Embryonic facial prominence (tissue), 1 donor: Measurements from ENCODE around the gene ADTRP.
"Not testable (repeated sequence)": the region's sequence is repeated elsewhere in the genome, so short reads cannot be mapped to it uniquely, and the experiment has no call there.

ENCODE experiments used
- DNase-seq: peaks from one replicate; pipeline ENCODE4 v3.0.0-alpha.2; 2016; ENCODE audit errors: extremely low spot score

Gene ADTRP

GRCh38 chr6:11803591-11803971 is 25.0 kb upstream of the ADTRP start:
- DNase-seq: no peak

- no peak for DNase-seq
These were observed 24.4 kb upstream of the ADTRP start for GRCh38 chr6:11802886-11803590.

- not testable (repeated sequence) for DNase-seq
These were observed 21.9 kb upstream of the ADTRP start for GRCh38 chr6:11800531-11800930.

GRCh38 chr6:11798538-11798937 is 19.9 kb upstream of the ADTRP start:
- DNase-seq: no peak

- DNase-seq: no peak
These were observed 19.5 kb upstream of the ADTRP start for GRCh38 chr6:11798096-11798495.

GRCh38 chr6:11796829-11797228 is 18.2 kb upstream of the ADTRP start:
- DNase-seq: no peak

GRCh38 chr6:11795403-11795802 is 16.8 kb upstream of the ADTRP start:
- no peak for DNase-seq

- DNase-seq: no peak
These were observed 14.7 kb upstream of the ADTRP start for GRCh38 chr6:11793277-11793676.

GRCh38 chr6:11791354-11792107 is 12.9 kb upstream of the ADTRP start:
- DNase-seq: no peak

- DNase-seq: no peak
These were observed 11.1 kb upstream of the ADTRP start for GRCh38 chr6:11789744-11790143.

GRCh38 chr6:11788043-11788442 is 9.4 kb upstream of the ADTRP start:
- no peak for DNase-seq

- no peak for DNase-seq
These were observed 7.4 kb upstream of the ADTRP start for GRCh38 chr6:11785774-11786579.

- no peak for DNase-seq
These were observed 6.8 kb upstream of the ADTRP start for GRCh38 chr6:11785415-11785773.

GRCh38 chr6:11784341-11784740 is 5.7 kb upstream of the ADTRP start:
- no peak for DNase-seq

- no peak for DNase-seq
These were observed 5.0 kb upstream of the ADTRP start for GRCh38 chr6:11783524-11784064.

- DNase-seq: no peak
These were observed 3.9 kb upstream of the ADTRP start for GRCh38 chr6:11782524-11782923.

GRCh38 chr6:11780097-11780428 is 1.5 kb upstream of the ADTRP start:
- DNase-seq: no peak

GRCh38 chr6:11779329-11780096 is 910 bp upstream of the ADTRP start:
- no peak for DNase-seq

- DNase-seq: no peak
These were observed 567 bp downstream of the ADTRP start for GRCh38 chr6:11778036-11778435.

- DNase-seq: no peak
These were observed 2.7 kb downstream of the ADTRP start for GRCh38 chr6:11775791-11776409.

GRCh38 chr6:11774426-11774825 is 4.2 kb downstream of the ADTRP start:
- no peak for DNase-seq
